ENCODE measurements around the gene LRP2.
"Not testable (repeated sequence)": the region's sequence is repeated elsewhere in the genome, so short reads cannot be mapped to it uniquely, and the experiment has no call there.

The LRP2 gene

GRCh38 chr2:169330555-169331198 lies 31.7 kb downstream of the LRP2 start:
- H3K4me3 Mint-ChIP-seq, result no peak overlapping the region
- ATAC-seq (replicated peaks) (no peak), DNase-seq (no peak)
- H3K9me3 Mint-ChIP-seq, result peaks cover 0 to 1% of the 10 kb centered on the region in 2 donors
- no peaks in the 10 kb centered on the region for H3K36me3 Mint-ChIP-seq
- H3K27me3 Mint-ChIP-seq, result peaks cover 7 to 8% of the 10 kb centered on the region in 2 donors
- H3K27ac Mint-ChIP-seq, result no peak overlapping the region
- H3K4me1 Mint-ChIP-seq, result no peaks in the 10 kb centered on the region

- Mint-ChIP-seq H3K9me3 (peaks cover 0 to 1% of the 10 kb centered on the region in 2 donors), H3K4me1 (no peaks in the 10 kb centered on the region), H3K27me3 (peaks cover 7 to 8% of the 10 kb centered on the region in 2 donors), H3K4me3 (no peak overlapping the region), H3K27ac (no peak overlapping the region), H3K36me3 (no peaks in the 10 kb centered on the region)
- no peak for DNase-seq
- no peak for ATAC-seq (replicated peaks)
Observed at GRCh38 chr2:169329688-169330554, 32.4 kb downstream of the LRP2 start.

GRCh38 chr2:169328785-169329184 lies 33.5 kb downstream of the LRP2 start:
- peaks cover 7 to 8% of the 10 kb centered on the region in 2 donors for H3K27me3 Mint-ChIP-seq
- no peak overlapping the region for H3K27ac Mint-ChIP-seq
- ATAC-seq (replicated peaks) (no peak), DNase-seq (no peak)
- no peak overlapping the region for H3K4me3 Mint-ChIP-seq
- H3K36me3 Mint-ChIP-seq, result no peaks in the 10 kb centered on the region
- H3K9me3 Mint-ChIP-seq, result peaks cover 0 to 1% of the 10 kb centered on the region in 2 donors
- no peaks in the 10 kb centered on the region for H3K4me1 Mint-ChIP-seq

GRCh38 chr2:169327837-169328236 lies 34.5 kb downstream of the LRP2 start:
- not testable (repeated sequence) for H3K27me3 Mint-ChIP-seq; H3K36me3 Mint-ChIP-seq; H3K9me3 Mint-ChIP-seq; H3K27ac Mint-ChIP-seq; ATAC-seq (replicated peaks); DNase-seq; H3K4me1 Mint-ChIP-seq; H3K4me3 Mint-ChIP-seq

GRCh38 chr2:169325886-169326285 lies 36.4 kb downstream of the LRP2 start:
- not testable (repeated sequence) for H3K36me3 Mint-ChIP-seq; H3K27me3 Mint-ChIP-seq; H3K4me1 Mint-ChIP-seq; DNase-seq; H3K9me3 Mint-ChIP-seq; H3K4me3 Mint-ChIP-seq; H3K27ac Mint-ChIP-seq; ATAC-seq (replicated peaks)

- no peak for DNase-seq
- no peaks in the 10 kb centered on the region for H3K4me1 Mint-ChIP-seq
- H3K27ac Mint-ChIP-seq, result no peak overlapping the region
- no peak overlapping the region for H3K4me3 Mint-ChIP-seq
- peaks cover 0 to 1% of the 10 kb centered on the region in 2 donors for H3K9me3 Mint-ChIP-seq
- ATAC-seq (replicated peaks), result no peak
- peaks cover 7 to 8% of the 10 kb centered on the region in 2 donors for H3K27me3 Mint-ChIP-seq
- no peaks in the 10 kb centered on the region for H3K36me3 Mint-ChIP-seq
Observed at GRCh38 chr2:169324581-169325260, 37.6 kb downstream of the LRP2 start.

GRCh38 chr2:169323841-169324240 lies 38.5 kb downstream of the LRP2 start:
- H3K27me3 Mint-ChIP-seq, result peaks cover 2% of the 10 kb centered on the region in 2 donors
- no peaks in the 10 kb centered on the region for H3K4me1 Mint-ChIP-seq
- no peaks in the 10 kb centered on the region for H3K9me3 Mint-ChIP-seq
- no peak for DNase-seq
- H3K4me3 Mint-ChIP-seq, result no peak overlapping the region
- H3K36me3 Mint-ChIP-seq, result no peaks in the 10 kb centered on the region
- no peak overlapping the region for H3K27ac Mint-ChIP-seq
- no peak for ATAC-seq (replicated peaks)

GRCh38 chr2:169320561-169320960 lies 41.8 kb downstream of the LRP2 start:
- H3K27me3 Mint-ChIP-seq, result peaks cover 8 to 11% of the 10 kb centered on the region in 2 donors
- no peak for DNase-seq
- no peak overlapping the region for H3K27ac Mint-ChIP-seq
- H3K4me3 Mint-ChIP-seq, result no peak overlapping the region
- peaks cover 0 to 2% of the 10 kb centered on the region in 2 donors for H3K9me3 Mint-ChIP-seq
- H3K4me1 Mint-ChIP-seq, result no peaks in the 10 kb centered on the region
- no peak for ATAC-seq (replicated peaks)
- no peaks in the 10 kb centered on the region for H3K36me3 Mint-ChIP-seq

- Mint-ChIP-seq H3K4me3 (no peak overlapping the region), H3K27ac (no peak overlapping the region), H3K9me3 (peaks cover 4 to 6% of the 10 kb centered on the region in 2 donors), H3K36me3 (no peaks in the 10 kb centered on the region), H3K4me1 (no peaks in the 10 kb centered on the region), H3K27me3 (peaks cover 24 to 39% of the 10 kb centered on the region in 2 donors)
- no peak for DNase-seq
- ATAC-seq (replicated peaks), result no peak
Observed at GRCh38 chr2:169315357-169315756, 47.0 kb downstream of the LRP2 start.

- DNase-seq; H3K4me1 Mint-ChIP-seq; H3K4me3 Mint-ChIP-seq; H3K36me3 Mint-ChIP-seq; H3K9me3 Mint-ChIP-seq; H3K27ac Mint-ChIP-seq; ATAC-seq (replicated peaks): not testable (repeated sequence)
- peaks cover 8 to 18% of the 10 kb centered on the region in 2 donors for H3K27me3 Mint-ChIP-seq
Observed at GRCh38 chr2:169308349-169308748, 54.0 kb downstream of the LRP2 start.

- not testable (repeated sequence) for H3K4me3 Mint-ChIP-seq; DNase-seq; H3K4me1 Mint-ChIP-seq; H3K36me3 Mint-ChIP-seq; H3K27ac Mint-ChIP-seq; ATAC-seq (replicated peaks); H3K27me3 Mint-ChIP-seq; H3K9me3 Mint-ChIP-seq
Observed at GRCh38 chr2:169304689-169305088, 57.6 kb downstream of the LRP2 start.

- peaks cover 0 to 4% of the 10 kb centered on the region in 2 donors for H3K9me3 Mint-ChIP-seq
- ATAC-seq (replicated peaks), result no peak
- no peak overlapping the region for H3K4me3 Mint-ChIP-seq
- peaks cover 3 to 7% of the 10 kb centered on the region in 2 donors for H3K27me3 Mint-ChIP-seq
- no peaks in the 10 kb centered on the region for H3K4me1 Mint-ChIP-seq
- H3K36me3 Mint-ChIP-seq, result no peaks in the 10 kb centered on the region
- DNase-seq, result no peak
- no peak overlapping the region for H3K27ac Mint-ChIP-seq
Observed at GRCh38 chr2:169303579-169304305, 58.6 kb downstream of the LRP2 start.

- no peak overlapping the region for H3K4me3 Mint-ChIP-seq
- no peak for DNase-seq
- H3K36me3 Mint-ChIP-seq, result no peaks in the 10 kb centered on the region
- ATAC-seq (replicated peaks), result no peak
- H3K27ac Mint-ChIP-seq, result no peak overlapping the region
- peaks cover 7 to 8% of the 10 kb centered on the region in 2 donors for H3K27me3 Mint-ChIP-seq
- no peaks in the 10 kb centered on the region for H3K4me1 Mint-ChIP-seq
- peaks cover 0 to 4% of the 10 kb centered on the region in 2 donors for H3K9me3 Mint-ChIP-seq
Observed at GRCh38 chr2:169302364-169302763, 60.0 kb downstream of the LRP2 start.
